ENCODE data around the gene FBLN2. TPM values are rescaled to one million over a fixed set of nuclear protein-coding genes. Genes with fewer than 3 reads are reported as not detected.

FBLN2 gene
- total RNA-seq, 3 donors from 2014 or later (not counting 1 experiment from before 2014, with no cell fraction given), result 0.61 to 2.7 (median 1.6) TPM

DNA sequence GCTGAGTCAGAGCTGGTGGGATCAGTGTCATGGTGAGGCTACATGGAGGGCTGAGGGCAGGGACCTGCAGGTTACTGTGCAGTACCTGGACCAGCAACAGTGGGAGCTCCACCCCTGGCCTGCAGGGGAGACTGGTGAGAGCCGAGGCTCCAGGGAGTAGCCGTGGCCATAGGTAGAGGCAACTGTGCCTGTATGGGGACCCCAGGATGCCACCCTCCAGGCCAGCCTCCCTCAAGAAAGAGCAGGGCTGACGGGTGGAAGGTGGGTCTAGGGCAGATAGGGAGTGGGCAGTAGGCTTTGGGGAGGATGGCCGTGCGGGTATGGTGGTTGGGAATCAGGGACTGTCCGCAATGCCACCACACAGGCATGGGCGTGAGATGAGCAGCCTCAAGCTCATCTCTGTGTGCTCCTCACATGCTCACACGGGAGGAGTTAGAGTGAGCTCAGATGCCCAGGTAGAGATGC lies 35.5 kb downstream of the FBLN2 start:
- Histone ChIP-seq H3K4me3 (ENCODE audit: low read length) (no peak overlapping the region), H3K9me3 (ENCODE audit: control insufficient read depth, insufficient read depth, low read length) (no peaks in the 10 kb centered on the region), H3K27ac (ENCODE audit: low read length) (no peak overlapping the region), H3K27me3 (ENCODE audit: control insufficient read depth, insufficient read depth, low read length) (no peaks in the 10 kb centered on the region), H3K36me3 (ENCODE audit: control insufficient read depth, insufficient read depth, low read length) (no peaks in the 10 kb centered on the region), H3K4me1 (ENCODE audit: control insufficient read depth, insufficient read depth, low read length) (peaks cover 12% of the 10 kb centered on the region)
- H3K9me3 Mint-ChIP-seq, result no peaks in the 10 kb centered on the region
- H3K4me3 Mint-ChIP-seq, result no peak overlapping the region
- no peaks in the 10 kb centered on the region for H3K27me3 Mint-ChIP-seq (ENCODE audit: low read depth in 2 of 2)
- H3K36me3 Mint-ChIP-seq, result no peaks in the 10 kb centered on the region
- DNase-seq (no peak), ATAC-seq (no peak)
- no peak overlapping the region for H3K27ac Mint-ChIP-seq
- H3K4me1 Mint-ChIP-seq, result peaks cover 0 to 9% of the 10 kb centered on the region in 2 donors
- WGBS (ENCODE audit: insufficient coverage), result 88% methylated on average over 8 of the region's 8 CpGs
- TF ChIP-seq, protein P1, sequence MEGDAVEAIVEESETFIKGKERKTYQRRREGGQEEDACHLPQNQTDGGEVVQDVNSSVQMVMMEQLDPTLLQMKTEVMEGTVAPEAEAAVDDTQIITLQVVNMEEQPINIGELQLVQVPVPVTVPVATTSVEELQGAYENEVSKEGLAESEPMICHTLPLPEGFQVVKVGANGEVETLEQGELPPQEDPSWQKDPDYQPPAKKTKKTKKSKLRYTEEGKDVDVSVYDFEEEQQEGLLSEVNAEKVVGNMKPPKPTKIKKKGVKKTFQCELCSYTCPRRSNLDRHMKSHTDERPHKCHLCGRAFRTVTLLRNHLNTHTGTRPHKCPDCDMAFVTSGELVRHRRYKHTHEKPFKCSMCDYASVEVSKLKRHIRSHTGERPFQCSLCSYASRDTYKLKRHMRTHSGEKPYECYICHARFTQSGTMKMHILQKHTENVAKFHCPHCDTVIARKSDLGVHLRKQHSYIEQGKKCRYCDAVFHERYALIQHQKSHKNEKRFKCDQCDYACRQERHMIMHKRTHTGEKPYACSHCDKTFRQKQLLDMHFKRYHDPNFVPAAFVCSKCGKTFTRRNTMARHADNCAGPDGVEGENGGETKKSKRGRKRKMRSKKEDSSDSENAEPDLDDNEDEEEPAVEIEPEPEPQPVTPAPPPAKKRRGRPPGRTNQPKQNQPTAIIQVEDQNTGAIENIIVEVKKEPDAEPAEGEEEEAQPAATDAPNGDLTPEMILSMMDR (IDR thresholded peaks at IDR 0.05), result no peak
- intact Hi-C loops (cut with micrococcal nuclease), result no loop called here

- ATAC-seq (no peak), DNase-seq (no peak)
- Mint-ChIP-seq H3K36me3 (no peaks in the 10 kb centered on the region), H3K4me3 (no peak overlapping the region), H3K27me3 (ENCODE audit: low read depth in 2 of 2) (no peaks in the 10 kb centered on the region), H3K4me1 (peaks cover 0 to 9% of the 10 kb centered on the region in 2 donors), H3K27ac (no peak overlapping the region), H3K9me3 (no peaks in the 10 kb centered on the region)
- Histone ChIP-seq H3K27ac (ENCODE audit: low read length) (no peak overlapping the region), H3K4me3 (ENCODE audit: low read length) (no peak overlapping the region), H3K36me3 (ENCODE audit: control insufficient read depth, insufficient read depth, low read length) (no peaks in the 10 kb centered on the region), H3K4me1 (ENCODE audit: control insufficient read depth, insufficient read depth, low read length) (peaks cover 12% of the 10 kb centered on the region), H3K9me3 (ENCODE audit: control insufficient read depth, insufficient read depth, low read length) (no peaks in the 10 kb centered on the region), H3K27me3 (ENCODE audit: control insufficient read depth, insufficient read depth, low read length) (no peaks in the 10 kb centered on the region)
- 63% methylated on average over 4 of the region's 5 CpGs for WGBS (ENCODE audit: insufficient coverage)
- intact Hi-C loops (cut with micrococcal nuclease), result no loop called here
- TF ChIP-seq, protein P1 (IDR thresholded peaks at IDR 0.05), result no peak
Observed at GRCh38 chr3:13584901-13585300, 36.0 kb downstream of the FBLN2 start.

DNA sequence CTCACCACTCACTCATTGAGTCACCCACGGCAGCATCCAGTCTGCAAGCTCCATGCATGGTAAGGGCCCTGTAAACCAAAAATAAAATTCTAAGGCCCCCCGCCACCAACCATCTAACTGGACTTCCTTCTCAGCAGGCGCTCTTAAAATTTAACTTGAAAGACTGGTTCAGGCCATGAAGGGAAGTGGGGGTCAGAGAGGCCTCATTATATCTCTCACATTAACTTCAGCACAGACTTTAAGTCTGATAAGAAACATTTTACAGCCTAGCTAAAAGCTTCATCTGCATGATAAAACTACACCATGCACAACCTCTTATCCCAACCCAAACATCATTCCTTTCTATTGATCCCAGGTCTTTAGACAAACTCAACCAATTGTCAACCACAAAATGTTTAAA lies 38.5 kb downstream of the FBLN2 start:
- Mint-ChIP-seq H3K36me3 (no peaks in the 10 kb centered on the region), H3K4me3 (no peak overlapping the region), H3K9me3 (no peaks in the 10 kb centered on the region), H3K4me1 (no peaks in the 10 kb centered on the region), H3K27me3 (ENCODE audit: low read depth in 2 of 2) (no peaks in the 10 kb centered on the region), H3K27ac (no peak overlapping the region)
- no peak overlapping the region for H3K27ac ChIP-seq (ENCODE audit: low read length)
- no peak overlapping the region for H3K4me3 ChIP-seq (ENCODE audit: low read length)
- H3K36me3 ChIP-seq (ENCODE audit: control insufficient read depth, insufficient read depth, low read length), result no peaks in the 10 kb centered on the region
- no peaks in the 10 kb centered on the region for H3K27me3 ChIP-seq (ENCODE audit: control insufficient read depth, insufficient read depth, low read length)
- DNase-seq (no peak), ATAC-seq (no peak)
- no peaks in the 10 kb centered on the region for H3K4me1 ChIP-seq (ENCODE audit: control insufficient read depth, insufficient read depth, low read length)
- TF ChIP-seq, protein P1 (IDR thresholded peaks at IDR 0.05), result no peak
- no peaks in the 10 kb centered on the region for H3K9me3 ChIP-seq (ENCODE audit: control insufficient read depth, insufficient read depth, low read length)
- intact Hi-C loops (cut with micrococcal nuclease), result no loop called here
- 61% methylated on average over 2 of the region's 3 CpGs for WGBS (ENCODE audit: insufficient coverage)

- Histone ChIP-seq H3K9me3 (ENCODE audit: control insufficient read depth, insufficient read depth, low read length) (no peaks in the 10 kb centered on the region), H3K27me3 (ENCODE audit: control insufficient read depth, insufficient read depth, low read length) (no peaks in the 10 kb centered on the region), H3K36me3 (ENCODE audit: control insufficient read depth, insufficient read depth, low read length) (no peaks in the 10 kb centered on the region), H3K4me3 (ENCODE audit: low read length) (no peak overlapping the region), H3K4me1 (ENCODE audit: control insufficient read depth, insufficient read depth, low read length) (no peaks in the 10 kb centered on the region), H3K27ac (ENCODE audit: low read length) (no peak overlapping the region)
- WGBS (ENCODE audit: insufficient coverage), result 87% methylated on average over 14 of the region's 16 CpGs
- Mint-ChIP-seq H3K4me3 (no peak overlapping the region), H3K36me3 (no peaks in the 10 kb centered on the region), H3K9me3 (no peaks in the 10 kb centered on the region), H3K4me1 (no peaks in the 10 kb centered on the region), H3K27me3 (ENCODE audit: low read depth in 2 of 2) (no peaks in the 10 kb centered on the region), H3K27ac (no peak overlapping the region)
- ATAC-seq (no peak), DNase-seq (no peak)
- intact Hi-C loops (cut with micrococcal nuclease), result no loop called here
- TF ChIP-seq, protein P1 (IDR thresholded peaks at IDR 0.05), result no peak
Observed at GRCh38 chr3:13588221-13588701, 39.3 kb downstream of the FBLN2 start.
